Keratinocyte (primary cell): ENCODE results near the gene TTC13. TPM values are rescaled to one million over a fixed set of nuclear protein-coding genes. Genes with fewer than 3 reads are reported as not detected.

Experiments used
- DNase-seq: peaks from one replicate; pipeline ENCODE4 v3.0.0-alpha.2; 2011; ENCODE audit warnings: low read depth, missing footprints, low spot score
- FAIRE-seq: peaks from 2 replicates; lab custom pipeline; 2011; peaks lifted over from hg19 to GRCh38; lab: Jason Lieb, UNC
- H2AFZ ChIP-seq: 2 replicates; pipeline ENCODE4 v1.6.0; 2012; ENCODE audit warnings: low read length, control low read depth, inconsistent platforms; ENCODE audit not compliant: control insufficient read depth
- H3K27ac ChIP-seq: 2 replicates; pipeline ENCODE4 v1.5.1; 2011; ENCODE audit warnings: low read length; ENCODE audit not compliant: control insufficient read depth, insufficient read depth
- H3K27me3 ChIP-seq: 3 replicates; pipeline ENCODE4 v1.6.0; 2011; ENCODE audit warnings: low read length; ENCODE audit not compliant: control insufficient read depth, insufficient read depth; ENCODE audit errors: extremely low read depth
- H3K36me3 ChIP-seq, 2 experiments: 2 replicates in 1 of 2; 3 replicates in 1 of 2; pipeline ENCODE4 v1.5.1; 2011; ENCODE audit warnings: low read length in 2 of 2, mild to moderate bottlenecking in 1 of 2; ENCODE audit not compliant: control insufficient read depth in 2 of 2, insufficient read depth in 2 of 2; ENCODE audit errors: extremely low read depth in 1 of 2
- H3K4me1 ChIP-seq: 3 replicates; pipeline ENCODE4 v1.5.1; 2011; ENCODE audit warnings: low read length; ENCODE audit not compliant: control insufficient read depth, insufficient read depth; ENCODE audit errors: extremely low read depth
- H3K4me2 ChIP-seq: 3 replicates; pipeline ENCODE4 v1.6.0; 2011; ENCODE audit warnings: low read depth, low read length; ENCODE audit not compliant: control insufficient read depth, insufficient read depth; ENCODE audit errors: extremely low read depth
- H3K4me3 ChIP-seq, 3 experiments: fragments of 200-600 bp in 1 of 3; sonication (generic) in 1 of 3; 2 replicates in 2 of 3; 3 replicates in 1 of 3; pipeline ENCODE4 v1.5.1; 2011 to 2016; ENCODE audit warnings: low read length in 3 of 3, mild to moderate bottlenecking in 3 of 3, control low read depth in 2 of 3, inconsistent platforms in 1 of 3, low read depth in 1 of 3, mixed read lengths in 1 of 3, mixed run types in 1 of 3, moderate library complexity in 1 of 3; ENCODE audit not compliant: control insufficient read depth in 2 of 3, insufficient read depth in 2 of 3; ENCODE audit errors: extremely low read depth in 1 of 3
- H3K79me2 ChIP-seq: 2 replicates; pipeline ENCODE4 v1.6.0; 2012; ENCODE audit warnings: low read length; ENCODE audit not compliant: control insufficient read depth, insufficient read depth
- H3K9ac ChIP-seq: 3 replicates; pipeline ENCODE4 v1.6.0; 2011; ENCODE audit warnings: low read length; ENCODE audit not compliant: control insufficient read depth, insufficient read depth; ENCODE audit errors: extremely low read depth
- H3K9me1 ChIP-seq: 3 replicates; pipeline ENCODE4 v1.6.0; 2011; ENCODE audit warnings: low read length; ENCODE audit not compliant: control insufficient read depth, insufficient read depth; ENCODE audit errors: extremely low read depth
- H3K9me3 ChIP-seq: 2 replicates; pipeline ENCODE4 v1.5.1; 2012; ENCODE audit warnings: low read depth, low read length; ENCODE audit not compliant: control insufficient read depth
- H4K20me1 ChIP-seq: 3 replicates; pipeline ENCODE4 v1.6.0; 2011; ENCODE audit warnings: low read length; ENCODE audit not compliant: control insufficient read depth, insufficient read depth; ENCODE audit errors: extremely low read depth
- EZH2 ChIP-seq: IDR thresholded peaks from one replicate; pipeline ENCODE4 v1.6.1; 2012; ENCODE audit warnings: inconsistent platforms, mild to moderate bottlenecking, low read length, moderate library complexity
- dilution Hi-C: fragments of 300-500 bp; cut with MboI; formaldehyde crosslinking; loops from one replicate; pipeline ENCODE4 v1.7.0; 2020; ENCODE audit warnings: low sequenced_read_pairs; ENCODE audit not compliant: extremely low pct_ligation_motif_present
- polyA plus RNA-seq, 5 experiments: library from polyadenylated mRNA; depleted of rRNA in 3 of 5; stranded (reverse) in 3 of 5; stranded (forward) in 1 of 5; unstranded in 1 of 5; fragments of >200 nt; gene quantifications; 1 replicate in 1 of 5; 2 replicates in 3 of 5; 3 replicates in 1 of 5; pipeline versions ENCODE4 v1.2.1 to v1.2.3, GENCODE V29; 2011 to 2012; ENCODE audit warnings: missing spikeins in 2 of 5, low read depth in 1 of 5, low replicate concordance in 1 of 5
- TF ChIP-seq, protein P1 (sequence below), 3 experiments: IDR thresholded peaks in 1 of 3; conservative IDR thresholded peaks in 1 of 3; optimal IDR thresholded peaks in 1 of 3; 2 replicates in 2 of 3; 3 replicates in 1 of 3; pipeline versions ENCODE3 to v1.5.1; 2011; ENCODE audit warnings: low read length in 3 of 3, mild to moderate bottlenecking in 3 of 3, moderate library complexity in 2 of 3, control low read depth in 1 of 3, inconsistent platforms in 1 of 3; ENCODE audit not compliant: insufficient read depth in 2 of 3; ENCODE audit errors: extremely low read depth in 1 of 3

The TTC13 gene
- polyA plus RNA-seq, 1 donor (not counting 4 experiments of a cell fraction or from before 2014, with no cell fraction given): 8.3 TPM

DNA sequence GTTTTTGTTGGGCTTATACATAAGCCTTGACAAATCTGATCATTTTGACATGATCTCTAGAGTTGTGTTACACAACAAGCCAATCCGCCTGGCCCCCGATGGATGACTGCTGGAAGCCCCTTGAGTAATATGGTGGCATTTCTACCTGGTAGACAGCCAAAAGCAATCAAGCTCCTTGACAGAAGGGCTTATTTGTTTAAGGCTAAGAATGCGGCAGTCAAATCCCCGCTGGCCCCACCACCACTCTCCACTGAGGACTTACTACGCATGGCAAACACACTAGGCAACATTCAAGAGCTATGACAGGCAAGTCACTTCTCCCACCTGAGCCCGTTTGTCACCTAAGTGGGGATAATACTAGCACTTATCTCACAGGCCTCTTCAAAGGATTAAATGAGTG is 77.0 kb downstream of the TTC13 start:
- dilution Hi-C loops: no loop called here
- H3K4me3 ChIP-seq: no peak overlapping the region
- H3K4me1 ChIP-seq: no peaks in the 10 kb centered on the region
- no peaks in the 10 kb centered on the region for H3K36me3 ChIP-seq
- H3K4me2 ChIP-seq: no peak overlapping the region
- H3K9me1 ChIP-seq: no peaks in the 10 kb centered on the region
- no peaks in the 10 kb centered on the region for H3K9me3 ChIP-seq
- H4K20me1 ChIP-seq: no peaks in the 10 kb centered on the region
- H2AFZ ChIP-seq: no peak overlapping the region
- FAIRE-seq (no peak), DNase-seq (no peak)
- H3K9ac ChIP-seq: no peak overlapping the region
- H3K27me3 ChIP-seq: no peaks in the 10 kb centered on the region
- H3K79me2 ChIP-seq: no peaks in the 10 kb centered on the region
- H3K27ac ChIP-seq: no peak overlapping the region
- no peak for TF ChIP-seq EZH2
- TF ChIP-seq, protein P1, sequence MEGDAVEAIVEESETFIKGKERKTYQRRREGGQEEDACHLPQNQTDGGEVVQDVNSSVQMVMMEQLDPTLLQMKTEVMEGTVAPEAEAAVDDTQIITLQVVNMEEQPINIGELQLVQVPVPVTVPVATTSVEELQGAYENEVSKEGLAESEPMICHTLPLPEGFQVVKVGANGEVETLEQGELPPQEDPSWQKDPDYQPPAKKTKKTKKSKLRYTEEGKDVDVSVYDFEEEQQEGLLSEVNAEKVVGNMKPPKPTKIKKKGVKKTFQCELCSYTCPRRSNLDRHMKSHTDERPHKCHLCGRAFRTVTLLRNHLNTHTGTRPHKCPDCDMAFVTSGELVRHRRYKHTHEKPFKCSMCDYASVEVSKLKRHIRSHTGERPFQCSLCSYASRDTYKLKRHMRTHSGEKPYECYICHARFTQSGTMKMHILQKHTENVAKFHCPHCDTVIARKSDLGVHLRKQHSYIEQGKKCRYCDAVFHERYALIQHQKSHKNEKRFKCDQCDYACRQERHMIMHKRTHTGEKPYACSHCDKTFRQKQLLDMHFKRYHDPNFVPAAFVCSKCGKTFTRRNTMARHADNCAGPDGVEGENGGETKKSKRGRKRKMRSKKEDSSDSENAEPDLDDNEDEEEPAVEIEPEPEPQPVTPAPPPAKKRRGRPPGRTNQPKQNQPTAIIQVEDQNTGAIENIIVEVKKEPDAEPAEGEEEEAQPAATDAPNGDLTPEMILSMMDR (optimal IDR thresholded peaks at IDR 0.05 in 1 of 3, IDR thresholded peaks at IDR 0.05 in 1 of 3, conservative IDR thresholded peaks at IDR 0.05 in 1 of 3; ENCODE audit: extremely low read depth in 1 of 3, insufficient read depth in 2 of 3, low read length in 3 of 3): no peak

DNA sequence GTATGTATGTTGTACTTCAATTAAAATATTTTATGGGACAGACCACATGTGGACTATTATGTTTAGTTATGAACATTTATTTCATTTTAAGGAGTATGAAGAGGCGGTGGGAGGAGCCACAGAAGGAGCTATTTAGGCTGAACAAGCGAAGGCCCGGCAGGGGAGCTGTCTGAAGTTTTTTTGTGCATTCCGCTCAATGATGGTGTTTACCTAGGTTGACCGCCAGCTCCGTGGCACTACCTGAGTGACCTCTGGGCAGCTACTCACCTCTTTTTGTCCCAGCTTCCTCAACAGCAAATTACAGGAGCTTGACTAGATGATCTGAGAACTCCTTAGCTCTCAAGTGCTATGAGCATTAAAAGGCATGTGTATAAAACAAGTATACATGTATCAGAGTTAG is 77.7 kb downstream of the TTC13 start:
- TF ChIP-seq, protein P1 (optimal IDR thresholded peaks at IDR 0.05 in 1 of 3, IDR thresholded peaks at IDR 0.05 in 1 of 3, conservative IDR thresholded peaks at IDR 0.05 in 1 of 3; ENCODE audit: extremely low read depth in 1 of 3, insufficient read depth in 2 of 3, low read length in 3 of 3): no peak
- TF ChIP-seq EZH2: no peak
- FAIRE-seq (no peak), DNase-seq (no peak)
- H4K20me1 ChIP-seq: no peaks in the 10 kb centered on the region
- no peaks in the 10 kb centered on the region for H3K9me3 ChIP-seq
- H3K4me2 ChIP-seq: no peak overlapping the region
- no peaks in the 10 kb centered on the region for H3K9me1 ChIP-seq
- H3K9ac ChIP-seq: no peak overlapping the region
- no peaks in the 10 kb centered on the region for H3K79me2 ChIP-seq
- dilution Hi-C loops: no loop called here
- H3K27ac ChIP-seq: no peak overlapping the region
- H3K36me3 ChIP-seq: no peaks in the 10 kb centered on the region
- H3K4me1 ChIP-seq: no peaks in the 10 kb centered on the region
- H3K4me3 ChIP-seq: no peak overlapping the region
- no peak overlapping the region for H2AFZ ChIP-seq
- no peaks in the 10 kb centered on the region for H3K27me3 ChIP-seq
